SH-SY5Y (cell line): ENCODE measurements around the gene UNC5CL.

Source experiments
- GATA2 ChIP-seq: IDR thresholded peaks from 2 replicates; pipeline ENCODE4 v1.6.1; 2011; ENCODE audit warnings: mild to moderate bottlenecking, low read depth, low read length
- GATA3 ChIP-seq: IDR thresholded peaks from 2 replicates; pipeline ENCODE4 v1.6.1; 2011; ENCODE audit warnings: low read depth, mild to moderate bottlenecking, low read length, moderate library complexity

UNC5CL gene

DNA sequence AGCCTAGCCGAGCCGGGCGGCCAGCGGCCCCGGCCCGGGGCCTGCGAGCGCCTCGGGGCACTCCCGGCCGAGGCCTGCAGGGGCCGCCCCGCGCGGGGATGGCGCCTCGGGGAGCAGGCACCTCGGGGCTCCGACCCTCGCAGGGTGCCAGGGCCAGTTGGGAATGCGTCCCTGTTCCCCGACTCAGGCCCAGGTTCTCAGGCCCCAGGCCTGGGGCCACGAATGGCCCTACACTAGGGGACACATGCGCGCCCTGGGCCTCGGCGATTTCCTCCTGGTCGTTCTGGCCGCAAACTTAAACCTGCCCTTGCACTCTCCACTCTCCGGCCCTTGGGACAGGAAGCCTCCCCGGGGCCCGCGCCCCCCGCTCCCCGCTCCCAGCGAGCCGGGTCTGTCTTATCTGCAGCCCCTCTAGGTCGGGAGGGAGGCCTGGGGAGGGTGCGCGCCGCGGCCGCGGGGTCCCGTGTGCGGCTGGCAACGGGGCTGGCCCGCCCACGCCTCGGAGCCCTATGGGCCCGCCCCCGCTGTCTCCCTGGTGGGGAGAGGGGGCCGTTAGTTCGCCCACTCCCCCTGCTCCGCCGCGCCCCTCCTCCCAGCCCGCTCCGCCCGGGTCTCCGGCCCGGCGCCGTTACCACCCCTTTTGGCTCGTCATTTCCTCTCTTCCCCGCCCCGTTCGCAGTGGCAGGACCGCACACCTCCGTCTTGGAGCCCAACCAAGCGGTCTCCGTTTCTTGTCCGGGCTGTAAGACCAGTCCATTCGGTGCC is 34.4 kb upstream of the UNC5CL start:
- TF ChIP-seq GATA2: no peak

DNA sequence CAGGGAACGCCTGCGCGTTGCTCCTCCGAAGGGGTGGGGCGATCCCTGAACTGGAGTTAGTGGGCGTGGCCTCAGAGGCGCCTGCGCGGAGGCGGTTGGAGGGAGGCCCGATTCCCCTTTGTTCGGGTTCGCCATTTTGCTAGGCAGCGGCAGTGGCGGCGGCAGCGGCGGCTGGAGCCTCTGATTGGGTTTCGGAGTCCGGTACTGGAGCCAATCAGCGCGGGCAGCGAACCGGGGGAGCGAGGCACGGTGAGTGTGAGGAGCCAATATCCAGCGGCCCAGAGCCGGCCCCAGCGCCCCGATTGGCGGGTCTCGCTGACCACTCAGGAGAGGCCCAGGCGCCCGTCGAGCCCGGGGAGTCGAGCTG is 33.8 kb upstream of the UNC5CL start, which contains the start of gene NFYA:
Gene NFYA, plus strand, starts transcription at position 139 of the 367 bp plus-strand sequence. CDS start 6,116 bp downstream, outside the sequence.
- TF ChIP-seq GATA2 (no peak), GATA3 (no peak)

DNA sequence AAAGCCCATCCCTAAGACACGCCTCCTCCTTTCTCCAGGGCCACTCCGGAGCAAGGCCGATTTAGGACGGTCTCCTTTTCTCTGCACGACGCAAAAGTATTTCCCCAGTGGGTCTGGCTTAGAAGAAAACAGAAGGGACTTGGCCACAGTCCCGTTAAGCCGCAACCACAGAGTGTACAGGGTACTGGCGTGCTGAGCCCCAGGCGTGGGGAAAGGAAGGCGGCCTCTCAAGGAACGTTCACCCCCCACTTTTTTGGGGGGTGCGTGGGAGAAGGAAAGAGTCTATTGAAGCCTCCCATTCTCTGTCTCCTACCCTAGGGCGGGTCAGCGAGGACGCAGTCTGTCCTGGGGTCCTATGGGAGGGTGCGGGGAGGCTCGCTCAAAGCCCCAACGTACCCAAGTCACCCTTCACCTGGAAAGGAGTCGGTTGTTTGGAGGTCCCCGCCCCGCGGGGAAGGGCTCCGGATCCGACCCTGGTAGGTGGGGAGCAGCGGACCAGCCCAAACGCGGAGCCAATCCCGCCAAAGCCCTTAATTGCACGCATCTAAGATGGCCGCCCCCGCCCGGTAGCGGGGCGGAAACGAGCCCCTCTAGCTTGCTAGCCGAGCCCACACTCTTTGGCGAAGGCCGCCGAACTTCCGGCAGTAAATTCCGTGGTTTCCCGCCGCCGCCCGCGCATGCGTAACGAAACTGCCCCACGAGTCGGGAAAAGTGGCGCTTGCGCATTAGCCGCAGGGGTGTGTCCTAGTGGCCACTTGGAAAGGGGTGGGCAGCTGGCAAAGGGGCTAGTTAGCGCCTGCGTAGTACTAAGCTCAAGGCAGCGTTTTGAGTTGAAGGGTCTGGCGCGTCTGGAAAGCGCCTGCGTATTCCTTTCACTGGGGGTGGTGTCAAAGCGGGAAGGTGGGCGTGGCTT is 33.2 kb upstream of the UNC5CL start, which contains the start of gene OARD1:
Gene OARD1, minus strand, starts transcription at position 434 of the 913 bp plus-strand sequence. CDS start 722 bp downstream, outside the sequence.
- TF ChIP-seq GATA2: 0 out of 2 replicates have a peak, but pooled peaks have one; percentile 22
- TF ChIP-seq GATA3: no peak

DNA sequence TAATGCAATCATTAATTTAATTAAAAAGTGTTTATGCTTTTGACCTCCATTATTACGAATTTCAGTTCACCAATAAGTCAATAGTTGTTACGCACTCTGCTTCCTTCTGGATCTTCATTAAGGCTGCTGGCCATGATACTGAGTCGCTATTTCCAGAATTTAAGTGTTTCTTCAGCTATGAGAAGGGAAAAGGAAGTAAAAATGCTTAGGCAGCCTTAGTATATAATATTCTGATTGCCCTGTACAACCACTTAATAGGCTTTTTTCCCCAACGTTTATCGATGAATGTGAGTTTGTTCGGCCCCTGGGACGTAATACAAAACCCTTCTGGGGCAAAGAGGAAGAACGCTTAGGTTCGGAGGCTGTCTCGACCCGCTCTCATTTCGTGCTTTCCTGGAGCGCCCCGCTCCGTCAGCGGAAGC is 32.5 kb upstream of the UNC5CL start:
- TF ChIP-seq GATA2: no peak
- no peak for TF ChIP-seq GATA3

DNA sequence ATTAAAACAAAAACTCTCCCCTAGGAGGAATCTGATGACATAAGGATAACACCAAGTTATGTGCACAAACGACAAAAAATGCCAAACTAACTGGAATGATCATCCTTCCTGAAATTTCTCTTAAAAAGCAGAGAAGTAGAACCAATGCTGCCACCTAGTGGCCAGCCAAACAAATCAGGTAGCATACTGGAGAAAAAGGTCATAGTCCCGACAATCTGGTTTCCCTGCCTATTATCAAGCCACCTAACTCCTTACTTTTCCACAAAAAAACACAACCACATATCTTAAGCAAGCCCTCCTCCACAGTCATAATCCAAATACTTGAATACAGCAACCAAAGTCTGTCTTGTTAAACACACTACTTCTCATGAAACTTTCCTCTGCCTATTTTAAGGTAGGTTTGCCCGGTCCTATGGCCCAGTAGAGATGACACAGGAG is 27.9 kb upstream of the UNC5CL start:
- TF ChIP-seq GATA3: no peak
- TF ChIP-seq GATA2: no peak

DNA sequence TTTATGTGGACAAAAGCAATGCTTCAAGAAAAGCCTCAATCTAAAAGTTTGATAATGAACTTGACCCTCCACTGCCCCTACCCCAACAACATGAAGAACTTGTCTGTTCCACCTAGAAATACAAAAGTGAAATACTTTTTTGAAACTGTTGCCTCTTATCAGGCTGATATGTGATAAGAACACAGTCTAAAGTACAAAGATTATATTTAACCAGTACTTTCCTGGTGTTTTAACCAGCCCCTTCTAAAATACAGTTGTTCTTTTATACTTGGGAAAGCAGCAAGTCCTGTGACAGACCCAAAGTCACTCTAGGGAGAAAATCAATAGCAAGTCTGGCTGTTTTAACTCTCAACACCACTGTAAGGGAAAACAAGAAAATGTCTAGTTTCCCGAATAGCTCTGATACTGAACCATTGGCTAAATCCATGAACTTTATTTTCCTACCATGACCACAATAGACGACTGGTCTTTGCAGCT is 26.6 kb upstream of the UNC5CL start:
- no peak for TF ChIP-seq GATA3
- no peak for TF ChIP-seq GATA2

DNA sequence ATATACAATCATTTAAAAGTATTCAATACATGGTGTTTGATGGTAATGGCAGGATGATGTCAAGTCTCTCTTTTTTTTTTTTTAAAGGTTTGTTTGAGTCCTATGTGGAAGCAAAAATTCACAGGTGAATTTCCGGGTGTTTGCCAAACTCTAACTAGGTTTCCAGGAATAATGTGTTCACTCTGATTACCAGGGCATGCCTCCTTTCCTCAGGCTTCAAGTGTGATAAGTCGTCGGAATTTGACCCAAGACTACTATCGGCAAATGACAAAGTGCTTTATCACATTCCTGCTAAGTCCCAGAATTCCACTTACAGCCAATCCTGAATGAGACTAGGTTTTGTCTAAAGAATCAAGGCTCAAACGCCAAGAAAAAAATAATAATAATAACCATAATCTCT is 25.8 kb upstream of the UNC5CL start:
- no peak for TF ChIP-seq GATA2
- no peak for TF ChIP-seq GATA3

DNA sequence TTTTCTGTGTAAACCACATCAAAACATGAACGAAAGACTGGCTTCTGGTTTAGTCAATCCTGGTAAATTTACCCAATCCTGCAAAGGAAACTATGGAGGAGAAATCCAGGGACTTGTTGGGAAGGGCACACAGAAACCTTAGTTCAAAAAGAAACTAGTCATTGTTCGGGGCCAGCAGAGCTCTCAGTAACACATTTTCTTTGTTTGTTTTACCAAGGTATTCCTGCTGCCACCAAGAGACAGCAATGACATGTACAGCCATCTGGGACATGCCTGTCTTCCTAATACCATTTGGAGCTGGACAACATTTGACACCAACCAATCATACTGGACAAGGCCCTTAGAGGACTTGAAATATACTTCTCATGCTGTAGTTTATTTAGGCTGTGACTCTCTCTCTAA is 24.9 kb upstream of the UNC5CL start:
- TF ChIP-seq GATA2 (no peak), GATA3 (no peak)

DNA sequence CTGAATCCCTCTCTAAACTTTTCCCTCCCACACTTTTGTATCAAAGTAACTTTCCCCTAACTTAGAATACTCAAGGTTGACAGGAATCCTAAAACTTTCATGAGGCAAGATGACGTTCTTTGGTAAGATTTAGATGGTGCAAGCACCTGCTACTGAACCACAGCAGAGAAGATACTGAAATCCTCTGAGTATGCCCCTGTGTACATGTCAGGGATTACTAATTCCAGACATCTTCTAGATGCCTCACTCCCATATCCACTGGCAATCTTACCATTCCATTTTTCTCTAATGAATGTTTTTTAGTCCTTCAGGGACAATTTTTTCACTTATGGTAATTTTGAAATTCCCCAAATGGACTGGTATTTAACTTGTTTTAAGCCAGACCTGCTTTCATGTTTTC is 23.0 kb upstream of the UNC5CL start:
- TF ChIP-seq GATA2 (no peak), GATA3 (no peak)

DNA sequence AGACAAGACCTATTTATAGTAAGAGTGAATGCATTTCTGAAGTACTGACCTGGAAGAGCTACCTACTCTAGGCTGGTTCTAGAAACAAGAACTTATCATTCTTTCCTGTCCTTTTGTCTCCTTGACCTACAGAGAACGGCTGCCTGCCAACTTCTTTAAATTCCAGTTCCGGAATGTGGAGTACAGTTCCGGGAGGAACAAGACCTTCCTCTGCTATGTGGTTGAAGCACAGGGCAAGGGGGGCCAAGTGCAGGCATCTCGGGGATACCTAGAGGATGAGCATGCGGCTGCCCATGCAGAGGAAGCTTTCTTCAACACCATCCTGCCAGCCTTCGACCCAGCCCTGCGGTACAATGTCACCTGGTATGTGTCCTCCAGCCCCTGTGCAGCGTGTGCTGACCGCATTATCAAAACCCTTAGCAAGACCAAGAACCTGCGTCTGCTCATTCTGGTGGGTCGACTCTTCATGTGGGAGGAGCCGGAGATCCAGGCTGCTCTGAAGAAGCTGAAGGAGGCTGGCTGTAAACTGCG is 22.2 kb upstream of the UNC5CL start:
- TF ChIP-seq GATA2 (no peak), GATA3 (no peak)

DNA sequence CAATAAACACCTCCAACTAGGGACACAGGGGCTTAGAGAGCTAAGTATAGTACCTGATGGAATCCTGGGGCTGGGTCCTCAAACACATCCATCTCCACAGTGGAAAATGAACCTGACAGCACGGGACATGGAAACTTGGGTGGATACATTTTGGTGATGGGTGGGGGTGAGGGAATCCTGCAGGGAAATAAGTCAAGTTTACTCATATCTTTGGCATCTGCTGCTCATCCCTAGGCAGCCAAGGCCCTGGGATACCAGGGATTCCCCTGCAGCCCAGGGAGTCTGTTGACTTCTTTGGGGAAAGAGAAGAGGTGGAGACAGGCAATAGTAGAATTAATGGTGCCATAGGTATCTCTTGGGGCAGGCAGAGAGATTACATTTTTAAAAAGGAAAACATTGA is 20.5 kb upstream of the UNC5CL start:
- TF ChIP-seq GATA3: no peak
- TF ChIP-seq GATA2: no peak

DNA sequence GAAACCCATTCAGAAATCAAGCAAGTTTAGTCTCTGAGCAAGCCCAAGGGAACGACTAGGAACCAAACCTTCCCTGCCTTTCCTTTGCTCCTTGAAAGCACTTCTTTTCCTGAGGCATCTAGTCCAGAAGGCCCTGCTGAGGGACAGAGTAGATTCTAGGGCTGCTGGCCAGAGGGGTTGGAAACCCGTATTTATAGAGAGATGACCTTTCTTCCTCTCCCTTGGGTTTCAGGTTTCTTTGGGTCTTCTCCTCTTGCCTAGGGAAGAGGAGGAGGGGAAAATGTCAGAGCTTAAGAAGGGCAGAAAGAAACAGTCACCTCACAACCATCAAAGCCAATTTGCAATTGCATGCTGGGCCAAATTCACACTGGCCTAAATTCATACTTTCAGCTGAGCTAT is 19.8 kb upstream of the UNC5CL start:
- TF ChIP-seq GATA2: no peak

DNA sequence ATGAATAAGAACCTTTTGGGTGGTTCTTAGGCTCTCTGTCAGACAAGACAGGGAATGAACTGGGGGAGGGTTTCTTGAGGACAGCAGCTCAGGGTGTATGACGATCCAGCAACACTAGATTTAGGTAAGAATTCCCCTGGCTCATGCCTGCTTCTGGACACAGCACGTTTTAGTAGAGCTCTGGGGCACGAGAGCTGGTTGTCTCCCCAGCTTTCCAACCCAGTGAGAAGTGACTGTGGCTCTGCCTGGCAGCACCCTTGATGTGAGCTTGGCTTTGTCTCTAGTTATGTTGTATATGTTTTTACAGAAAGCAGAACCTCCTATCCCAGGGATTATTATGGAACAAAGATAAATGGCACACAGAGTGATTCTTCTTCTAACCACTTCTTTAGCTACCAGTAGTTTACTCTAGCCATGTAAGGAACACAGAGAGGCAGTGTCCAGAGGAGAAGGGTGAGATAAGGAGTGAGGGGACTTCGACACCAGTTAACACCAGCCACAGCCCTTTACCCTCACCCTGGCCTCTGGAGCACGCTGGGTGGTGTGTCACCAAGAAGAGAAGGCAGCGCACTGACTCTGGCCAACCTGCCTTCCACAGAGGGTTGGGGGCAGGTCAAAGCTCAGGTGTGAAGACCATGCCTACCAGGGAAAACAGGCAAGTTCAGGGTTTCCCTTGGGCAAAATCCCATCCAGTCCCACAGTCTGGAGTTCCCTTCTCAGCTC is 17.9 kb upstream of the UNC5CL start:
- no peak for TF ChIP-seq GATA2
- no peak for TF ChIP-seq GATA3

DNA sequence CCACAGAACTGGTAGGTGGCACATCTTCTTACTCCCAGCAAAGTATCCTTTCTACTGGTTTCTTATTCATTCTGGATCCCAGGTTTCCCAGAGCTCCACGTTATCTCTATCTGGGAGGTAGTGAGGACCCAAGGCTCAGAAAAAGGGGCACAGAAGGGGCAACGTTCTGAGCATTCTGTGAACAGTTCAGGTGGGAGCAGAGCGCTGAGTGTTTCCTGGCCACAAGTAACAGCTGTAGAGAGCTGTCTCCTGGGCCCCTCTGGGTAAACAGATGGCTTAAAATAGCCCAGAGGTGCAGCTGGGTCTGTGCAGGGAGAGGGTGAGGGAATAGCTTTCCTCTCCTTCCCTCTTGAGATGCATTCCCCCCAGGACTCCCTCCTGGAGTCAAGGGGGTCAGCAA is 16.1 kb upstream of the UNC5CL start:
- no peak for TF ChIP-seq GATA2
- TF ChIP-seq GATA3: no peak

DNA sequence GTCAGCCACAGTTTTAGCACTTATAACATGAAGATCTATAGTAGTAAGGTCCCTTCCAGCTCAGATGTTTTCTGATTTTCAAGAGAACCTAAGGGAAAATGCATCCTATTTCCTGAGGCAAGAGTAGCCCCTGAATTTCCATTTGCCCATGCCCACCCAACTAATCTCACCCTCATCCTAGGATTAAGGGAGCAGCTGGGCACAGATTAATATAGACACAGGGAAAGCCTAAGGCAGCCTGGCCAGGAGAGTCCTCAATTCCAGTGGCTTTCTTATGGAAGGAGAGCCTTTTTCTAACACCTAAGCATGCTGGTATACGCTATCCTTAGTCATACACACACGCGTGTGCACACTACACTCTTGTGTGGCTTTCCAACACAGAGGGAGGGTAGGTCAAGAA is 15.5 kb upstream of the UNC5CL start:
- no peak for TF ChIP-seq GATA2
- TF ChIP-seq GATA3: no peak
